Panc1 (cell line): Measurements from ENCODE around the gene B4GALNT1.

Source experiments
- POLR2AphosphoS5 ChIP-seq: IDR thresholded peaks from 2 replicates; pipeline ENCODE4 v1.6.1; 2012; ENCODE audit warnings: mild to moderate bottlenecking, low read depth, low read length, moderate library complexity
- TCF7L2 ChIP-seq: IDR thresholded peaks from 2 replicates; pipeline ENCODE4 v1.6.1; 2011; ENCODE audit warnings: mild to moderate bottlenecking, low read depth, low read length, inconsistent platforms
- TF ChIP-seq, protein P1 (sequence below): fragments of 450-650 bp; IDR thresholded peaks from 2 replicates; pipeline ENCODE4 v1.5.1; 2017; ENCODE audit warnings: mild to moderate bottlenecking
- TF ChIP-seq, protein P2 (sequence below), 2 experiments: IDR thresholded peaks; 2 replicates each; pipeline ENCODE4 v1.6.1; 2011 to 2012; ENCODE audit warnings: low read depth in 2 of 2, control low read depth in 1 of 2, low read length in 1 of 2, mild to moderate bottlenecking in 1 of 2, moderate library complexity in 1 of 2; ENCODE audit not compliant: insufficient read depth in 1 of 2

DNA sequence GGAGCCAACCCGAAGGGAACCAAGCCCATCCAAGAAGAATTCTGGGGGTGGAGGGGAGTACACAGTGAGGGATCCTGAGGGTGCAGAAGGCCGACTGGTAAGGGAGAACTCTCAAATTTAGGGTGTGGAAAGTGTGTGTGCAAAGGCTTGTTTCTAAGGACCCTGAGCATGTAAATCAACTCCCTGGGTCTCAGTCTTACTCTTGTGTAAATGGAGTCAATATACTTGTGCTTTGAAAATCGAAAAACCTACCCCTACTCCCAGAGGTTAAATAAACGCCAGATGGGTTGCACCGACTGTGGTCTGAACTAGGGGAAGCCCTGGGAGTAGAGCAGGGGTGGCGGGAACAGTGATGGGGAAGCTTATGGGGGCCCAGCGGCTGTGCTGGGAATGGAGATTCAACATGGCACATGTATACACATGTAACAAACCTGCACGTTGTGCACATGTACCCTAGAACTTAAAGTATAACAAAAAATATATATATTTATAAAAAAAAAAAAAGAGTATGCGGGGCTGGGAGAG is 6.0 kb downstream of the B4GALNT1 start:
- TF ChIP-seq POLR2AphosphoS5 (no peak), TCF7L2 (no peak)
- TF ChIP-seq, protein P1, sequence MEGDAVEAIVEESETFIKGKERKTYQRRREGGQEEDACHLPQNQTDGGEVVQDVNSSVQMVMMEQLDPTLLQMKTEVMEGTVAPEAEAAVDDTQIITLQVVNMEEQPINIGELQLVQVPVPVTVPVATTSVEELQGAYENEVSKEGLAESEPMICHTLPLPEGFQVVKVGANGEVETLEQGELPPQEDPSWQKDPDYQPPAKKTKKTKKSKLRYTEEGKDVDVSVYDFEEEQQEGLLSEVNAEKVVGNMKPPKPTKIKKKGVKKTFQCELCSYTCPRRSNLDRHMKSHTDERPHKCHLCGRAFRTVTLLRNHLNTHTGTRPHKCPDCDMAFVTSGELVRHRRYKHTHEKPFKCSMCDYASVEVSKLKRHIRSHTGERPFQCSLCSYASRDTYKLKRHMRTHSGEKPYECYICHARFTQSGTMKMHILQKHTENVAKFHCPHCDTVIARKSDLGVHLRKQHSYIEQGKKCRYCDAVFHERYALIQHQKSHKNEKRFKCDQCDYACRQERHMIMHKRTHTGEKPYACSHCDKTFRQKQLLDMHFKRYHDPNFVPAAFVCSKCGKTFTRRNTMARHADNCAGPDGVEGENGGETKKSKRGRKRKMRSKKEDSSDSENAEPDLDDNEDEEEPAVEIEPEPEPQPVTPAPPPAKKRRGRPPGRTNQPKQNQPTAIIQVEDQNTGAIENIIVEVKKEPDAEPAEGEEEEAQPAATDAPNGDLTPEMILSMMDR, result no peak
- TF ChIP-seq, protein P2, sequence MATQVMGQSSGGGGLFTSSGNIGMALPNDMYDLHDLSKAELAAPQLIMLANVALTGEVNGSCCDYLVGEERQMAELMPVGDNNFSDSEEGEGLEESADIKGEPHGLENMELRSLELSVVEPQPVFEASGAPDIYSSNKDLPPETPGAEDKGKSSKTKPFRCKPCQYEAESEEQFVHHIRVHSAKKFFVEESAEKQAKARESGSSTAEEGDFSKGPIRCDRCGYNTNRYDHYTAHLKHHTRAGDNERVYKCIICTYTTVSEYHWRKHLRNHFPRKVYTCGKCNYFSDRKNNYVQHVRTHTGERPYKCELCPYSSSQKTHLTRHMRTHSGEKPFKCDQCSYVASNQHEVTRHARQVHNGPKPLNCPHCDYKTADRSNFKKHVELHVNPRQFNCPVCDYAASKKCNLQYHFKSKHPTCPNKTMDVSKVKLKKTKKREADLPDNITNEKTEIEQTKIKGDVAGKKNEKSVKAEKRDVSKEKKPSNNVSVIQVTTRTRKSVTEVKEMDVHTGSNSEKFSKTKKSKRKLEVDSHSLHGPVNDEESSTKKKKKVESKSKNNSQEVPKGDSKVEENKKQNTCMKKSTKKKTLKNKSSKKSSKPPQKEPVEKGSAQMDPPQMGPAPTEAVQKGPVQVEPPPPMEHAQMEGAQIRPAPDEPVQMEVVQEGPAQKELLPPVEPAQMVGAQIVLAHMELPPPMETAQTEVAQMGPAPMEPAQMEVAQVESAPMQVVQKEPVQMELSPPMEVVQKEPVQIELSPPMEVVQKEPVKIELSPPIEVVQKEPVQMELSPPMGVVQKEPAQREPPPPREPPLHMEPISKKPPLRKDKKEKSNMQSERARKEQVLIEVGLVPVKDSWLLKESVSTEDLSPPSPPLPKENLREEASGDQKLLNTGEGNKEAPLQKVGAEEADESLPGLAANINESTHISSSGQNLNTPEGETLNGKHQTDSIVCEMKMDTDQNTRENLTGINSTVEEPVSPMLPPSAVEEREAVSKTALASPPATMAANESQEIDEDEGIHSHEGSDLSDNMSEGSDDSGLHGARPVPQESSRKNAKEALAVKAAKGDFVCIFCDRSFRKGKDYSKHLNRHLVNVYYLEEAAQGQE (IDR thresholded peaks at IDR 0.05; ENCODE audit: insufficient read depth in 1 of 2, low read depth in 2 of 2, low read length in 1 of 2), result no peak
